H1 (cell line): ENCODE results near the gene UGT2B7. TPM values are rescaled to one million over a fixed set of nuclear protein-coding genes. Genes with fewer than 3 reads are reported as not detected.

Source experiments
- CTCF ChIA-PET: fragments of 300-600 bp; sonication (Branson Sonifier 250); formaldehyde crosslinking; loops from one replicate; lab custom pipeline; 2021; ENCODE audit not compliant: partially characterized antibody; lab: Charles Lee
- POLR2A ChIA-PET: fragments of 300-600 bp; sonication (Branson Sonifier 250); formaldehyde crosslinking; loops from one replicate; lab custom pipeline; 2021; ENCODE audit warnings: inconsistent platforms; ENCODE audit not compliant: partially characterized antibody; lab: Charles Lee
- DNase-seq, 2 experiments: peaks; one replicate each; pipeline versions ENCODE4 v3.0.0 to v3.0.0-alpha.2; 2010 to 2022; ENCODE audit warnings: low spot score in 2 of 2, low read depth in 1 of 2, mixed read lengths in 1 of 2
- FAIRE-seq: peaks from 2 replicates; lab custom pipeline; 2011; peaks lifted over from hg19 to GRCh38; lab: Jason Lieb, UNC
- H2AFZ ChIP-seq: 2 replicates; pipeline ENCODE4 v1.8.1; 2012; ENCODE audit warnings: low read length, inconsistent platforms
- H2AK5ac ChIP-seq: 2 replicates; pipeline ENCODE4 v1.6.1; 2013; ENCODE audit warnings: low read depth, low read length
- H2BK120ac ChIP-seq: replicated peaks from 2 replicates; pipeline ENCODE3; 2013; ENCODE audit warnings: low read depth, low read length, inconsistent platforms
- H2BK12ac ChIP-seq: 2 replicates; pipeline ENCODE4 v1.6.1; 2013; ENCODE audit warnings: low read depth, low read length
- H2BK15ac ChIP-seq: 2 replicates; pipeline ENCODE4 v1.6.1; 2013; ENCODE audit warnings: low read length
- H2BK20ac ChIP-seq: 2 replicates; pipeline ENCODE4 v1.6.1; 2013; ENCODE audit warnings: low read length
- H2BK5ac ChIP-seq: 2 replicates; pipeline ENCODE4 v1.6.1; 2013; ENCODE audit warnings: low read depth, low read length
- H3K14ac ChIP-seq: 2 replicates; pipeline ENCODE4 v1.6.1; 2013; ENCODE audit warnings: inconsistent platforms; ENCODE audit not compliant: insufficient read length
- H3K18ac ChIP-seq: 2 replicates; pipeline ENCODE4 v1.6.1; 2013; ENCODE audit warnings: low read length; ENCODE audit errors: extremely low read depth
- H3K23ac ChIP-seq: 2 replicates; pipeline ENCODE4 v1.6.1; 2013; ENCODE audit warnings: inconsistent platforms; ENCODE audit not compliant: insufficient read length
- H3K23me2 ChIP-seq: 2 replicates; pipeline ENCODE4 v1.6.1; 2013; ENCODE audit warnings: low read depth, low read length
- H3K27ac ChIP-seq: 2 replicates; pipeline ENCODE4 v1.6.1; 2011; ENCODE audit warnings: low read depth, low read length, inconsistent platforms
- H3K27me3 ChIP-seq, 4 experiments: replicated peaks in 1 of 4; 1 replicate in 1 of 4; 2 replicates in 3 of 4; pipeline versions ENCODE4 v1.6.1 to v1.8.1; 2011 to 2013; ENCODE audit warnings: low read length in 3 of 4, mild to moderate bottlenecking in 3 of 4, inconsistent platforms in 2 of 4, mixed read lengths in 2 of 4, moderate library complexity in 1 of 4; ENCODE audit not compliant: control insufficient read depth in 3 of 4, insufficient read depth in 3 of 4; ENCODE audit errors: extremely low read depth in 1 of 4
- H3K36me3 ChIP-seq, 4 experiments: 2 replicates each; pipeline versions ENCODE4 v1.6.1 to v1.8.1; 2011 to 2013; ENCODE audit warnings: mild to moderate bottlenecking in 4 of 4, low read length in 3 of 4, moderate library complexity in 2 of 4, control low read depth in 1 of 4, inconsistent platforms in 1 of 4; ENCODE audit not compliant: insufficient read depth in 4 of 4, control insufficient read depth in 2 of 4
- H3K4ac ChIP-seq: replicated peaks from 2 replicates; pipeline ENCODE3; 2013; ENCODE audit warnings: low read length, low read depth, mixed read lengths, inconsistent platforms; ENCODE audit not compliant: insufficient read length
- H3K4me1 ChIP-seq, 4 experiments: replicated peaks in 1 of 4; 1 replicate in 1 of 4; 2 replicates in 3 of 4; pipeline versions ENCODE4 v1.6.1 to v1.8.1; 2011 to 2013; ENCODE audit warnings: low read length in 3 of 4, inconsistent platforms in 2 of 4, mixed read lengths in 1 of 4; ENCODE audit not compliant: insufficient read depth in 4 of 4, control insufficient read depth in 3 of 4
- H3K4me2 ChIP-seq, 2 experiments: 2 replicates each; pipeline versions ENCODE4 v1.6.1 to v1.8.1; 2011 to 2013; ENCODE audit warnings: low read depth in 2 of 2, low read length in 2 of 2, control low read depth in 1 of 2, inconsistent platforms in 1 of 2, mild to moderate bottlenecking in 1 of 2; ENCODE audit not compliant: insufficient read depth in 1 of 2
- H3K4me3 ChIP-seq, 4 experiments: fragments of 200-600, 300-600 bp in 1 of 4; sonication (generic), shearing (Covaris generic), sonication (Bioruptor Twin) in 1 of 4; 2 replicates each; pipeline versions ENCODE4 v1.5.1 to v1.8.1; 2011 to 2016; ENCODE audit warnings: low read length in 4 of 4, low read depth in 3 of 4, control low read depth in 2 of 4, inconsistent platforms in 2 of 4, mild to moderate bottlenecking in 2 of 4, mixed read lengths in 1 of 4, moderate library complexity in 1 of 4; ENCODE audit not compliant: insufficient read depth in 2 of 4; ENCODE audit errors: extremely low read depth in 1 of 4
- H3K56ac ChIP-seq: replicated peaks from 2 replicates; pipeline ENCODE3; 2013; ENCODE audit warnings: low read depth, mild to moderate bottlenecking, mixed read lengths, low read length, inconsistent platforms; ENCODE audit not compliant: insufficient read length
- H3K79me1 ChIP-seq: 2 replicates; pipeline ENCODE4 v1.6.1; 2013; ENCODE audit warnings: low read depth, low read length, control low read depth
- H3K79me2 ChIP-seq, 2 experiments: 2 replicates each; pipeline versions ENCODE4 v1.6.1 to v1.8.1; 2012 to 2013; ENCODE audit warnings: low read length in 2 of 2, mild to moderate bottlenecking in 2 of 2, inconsistent platforms in 1 of 2; ENCODE audit not compliant: insufficient read depth in 2 of 2, control insufficient read depth in 1 of 2
- H3K9ac ChIP-seq, 4 experiments: replicated peaks in 1 of 4; 1 replicate in 1 of 4; 2 replicates in 3 of 4; pipeline versions ENCODE4 v1.6.1 to v1.8.1; 2011 to 2013; ENCODE audit warnings: low read depth in 3 of 4, low read length in 3 of 4, control low read depth in 2 of 4, mild to moderate bottlenecking in 2 of 4, moderate library complexity in 2 of 4, inconsistent platforms in 1 of 4; ENCODE audit errors: extremely low read depth in 1 of 4
- H3K9me3 ChIP-seq, 2 experiments: 2 replicates each; pipeline versions ENCODE4 v1.6.1 to v1.8.1; 2012 to 2013; ENCODE audit warnings: mild to moderate bottlenecking in 2 of 2, moderate library complexity in 2 of 2, control low read depth in 1 of 2, inconsistent platforms in 1 of 2, low read depth in 1 of 2, low read length in 1 of 2, mixed read lengths in 1 of 2; ENCODE audit not compliant: insufficient read depth in 2 of 2
- H4K20me1 ChIP-seq, 2 experiments: replicated peaks in 1 of 2; 2 replicates each; pipeline versions ENCODE3 to v1.8.1; 2011 to 2013; ENCODE audit warnings: inconsistent platforms in 2 of 2, low read length in 2 of 2, mild to moderate bottlenecking in 1 of 2; ENCODE audit not compliant: insufficient read depth in 2 of 2, control insufficient read depth in 1 of 2
- H4K5ac ChIP-seq: 2 replicates; pipeline ENCODE4 v1.6.1; 2013; ENCODE audit warnings: low read length, low read depth, mixed read lengths, inconsistent platforms; ENCODE audit not compliant: insufficient read length
- H4K8ac ChIP-seq: 2 replicates; pipeline ENCODE4 v1.8.0; 2013; ENCODE audit warnings: mild to moderate bottlenecking, moderate library complexity, low read length, inconsistent platforms; ENCODE audit not compliant: insufficient read depth; ENCODE audit errors: extremely low read depth
- H4K91ac ChIP-seq: replicated peaks from 2 replicates; pipeline ENCODE3; 2013; ENCODE audit warnings: low read length, mixed read lengths, inconsistent platforms; ENCODE audit not compliant: insufficient read length
- CHD1 ChIP-seq: IDR thresholded peaks from 2 replicates; pipeline ENCODE4 v1.6.1; 2012; ENCODE audit warnings: low read depth, low read length, improper control_type of control experiment
- CREB1 ChIP-seq: IDR thresholded peaks from 2 replicates; pipeline ENCODE4 v1.6.1; 2012; ENCODE audit warnings: inconsistent platforms
- E2F6 ChIP-seq: IDR thresholded peaks from 2 replicates; pipeline ENCODE4 v1.6.1; 2012; ENCODE audit warnings: inconsistent platforms
- HDAC6 ChIP-seq: IDR thresholded peaks from one replicate; pipeline ENCODE4 v1.7.1; 2012; ENCODE audit warnings: low read depth, mild to moderate bottlenecking, inconsistent platforms, low read length, moderate library complexity
- POLR2AphosphoS5 ChIP-seq: IDR thresholded peaks from 2 replicates; pipeline ENCODE4 v1.6.1; 2011; ENCODE audit warnings: low read depth, low read length
- RNF2 ChIP-seq: fragments of 200-900, 300-1000 bp; sonication (generic); IDR thresholded peaks from 2 replicates; pipeline ENCODE4 v1.7.1; 2016; ENCODE audit warnings: borderline replicate concordance, low read depth, mild to moderate bottlenecking, antibody characterized with exemption, low read length; ENCODE audit not compliant: poor library complexity, severe bottlenecking; ENCODE audit errors: missing control alignments
- RXRA ChIP-seq: IDR thresholded peaks from 2 replicates; pipeline ENCODE4 v1.6.1; 2011; ENCODE audit warnings: low read depth, mild to moderate bottlenecking, low read length, moderate library complexity; ENCODE audit not compliant: insufficient read depth
- SAP30 ChIP-seq: fragments of 300-600 bp; sonication (generic); IDR thresholded peaks from 2 replicates; pipeline ENCODE4 v1.7.1; 2012; ENCODE audit warnings: low read length, moderate library complexity, mild to moderate bottlenecking, inconsistent platforms; ENCODE audit not compliant: insufficient read depth, insufficient replicate concordance
- SRF ChIP-seq: IDR thresholded peaks from 2 replicates; pipeline ENCODE4 v1.6.1; 2011; ENCODE audit warnings: mild to moderate bottlenecking, low read depth, low read length, moderate library complexity
- TCF12 ChIP-seq: IDR thresholded peaks from 2 replicates; pipeline ENCODE4 v1.6.1; 2011; ENCODE audit warnings: low read depth, mild to moderate bottlenecking, low read length
- TEAD4 ChIP-seq: IDR thresholded peaks from 2 replicates; pipeline ENCODE4 v1.6.1; 2012; ENCODE audit warnings: low read depth, low read length, inconsistent platforms, mixed read lengths
- ZNF274 ChIP-seq: IDR thresholded peaks from 2 replicates; pipeline ENCODE4 v1.7.0; 2012; ENCODE audit warnings: low read length, borderline replicate concordance; ENCODE audit errors: extremely low read depth
- WGBS, 2 experiments: shearing (Covaris generic) in 1 of 2; methylation state at CpG; one replicate each; pipeline versions ENCODE4 v1.1.6 to v1.1.7; 2013 to 2015; ENCODE audit warnings: low lambda C conversion rate in 2 of 2, mixed read lengths in 2 of 2, inconsistent platforms in 1 of 2, low coverage in 1 of 2, missing lambda C conversion rate in 1 of 2; ENCODE audit not compliant: insufficient replicate concordance in 2 of 2, insufficient coverage in 1 of 2, insufficient read length in 1 of 2; ENCODE audit errors: extremely low coverage in 1 of 2, missing lambda C conversion rate in 1 of 2; 5-methylcytosine and 5-hydroxymethylcytosine counted together
- polyA plus RNA-seq, 7 experiments: library from polyadenylated mRNA; depleted of rRNA in 3 of 7; stranded (reverse) in 5 of 7; unstranded in 2 of 7; fragments of >200 nt in 5 of 7; fragments of 200-250 nt in 2 of 7; gene quantifications; 1 replicate in 5 of 7; 2 replicates in 1 of 7; 4 replicates in 1 of 7; pipeline versions ENCODE4 v1.2.1 to v1.2.3, GENCODE V29; 2011 to 2013; ENCODE audit warnings: missing spikeins in 2 of 7, mixed read lengths in 2 of 7
- total RNA-seq: library from RNA; stranded (reverse); fragmentation: NEBNext Ultra II Directional; extraction: Animal tissue kit (Norgen Biotek cat#: 25700); gene quantifications from 2 replicates; pipeline ENCODE4 v1.2.1, GENCODE V29; 2021

The UGT2B7 gene
- total and polyA plus RNA-seq, 2 of the 8 experiments (the other 6 are each of a cell fraction or from before 2014, with no cell fraction given) = not detected

- FAIRE-seq = no peak
- POLR2A ChIA-PET = no interaction called here
- no peak overlapping the region for H4K91ac ChIP-seq
- no peak overlapping the region for H2BK20ac ChIP-seq
- H2AK5ac ChIP-seq = no peak overlapping the region
- H2BK120ac ChIP-seq = no peak overlapping the region
- H2AFZ ChIP-seq = no peak overlapping the region
- whole genome bisulfite sequencing, 2 experiments = 89% methylated on average over 2 of the region's 2 CpGs; no CpG with 5 or more reads in 1 of the 2 experiments
- no peak overlapping the region for H3K18ac ChIP-seq
- no peak overlapping the region for H3K9ac ChIP-seq
- no peak overlapping the region for H3K4me2 ChIP-seq
- DNase-seq = no peak
- H3K23ac ChIP-seq = no peak overlapping the region
- H3K23me2 ChIP-seq = no peaks in the 10 kb centered on the region
- TF ChIP-seq TCF12 = no peak
- TF ChIP-seq CHD1 = no peak
- no peak for TF ChIP-seq POLR2AphosphoS5
- no peak for TF ChIP-seq CREB1
- no peak for TF ChIP-seq ZNF274
- no peak for TF ChIP-seq TEAD4
- TF ChIP-seq SAP30 = no peak
- no peak for TF ChIP-seq RXRA
- no peak for TF ChIP-seq RNF2
- TF ChIP-seq HDAC6 = no peak
- TF ChIP-seq E2F6 = no peak
- no peak for TF ChIP-seq SRF
- H3K9me3 ChIP-seq = no peaks in the 10 kb centered on the region
- no peak overlapping the region for H3K56ac ChIP-seq
- no peaks in the 10 kb centered on the region for H3K27me3 ChIP-seq
- H2BK15ac ChIP-seq = no peak overlapping the region
- CTCF ChIA-PET = no interaction called here
- H3K14ac ChIP-seq = no peak overlapping the region
- no peaks in the 10 kb centered on the region for H4K20me1 ChIP-seq
- no peaks in the 10 kb centered on the region for H3K79me1 ChIP-seq
- H4K5ac ChIP-seq = no peak overlapping the region
- H4K8ac ChIP-seq = no peak overlapping the region
- H3K4ac ChIP-seq = no peak overlapping the region
- no peaks in the 10 kb centered on the region for H3K36me3 ChIP-seq
- no peaks in the 10 kb centered on the region for H3K4me1 ChIP-seq
- H3K4me3 ChIP-seq = no peak overlapping the region
- no peaks in the 10 kb centered on the region for H3K79me2 ChIP-seq
- H2BK12ac ChIP-seq = no peak overlapping the region
- H3K27ac ChIP-seq = no peak overlapping the region
- H2BK5ac ChIP-seq = no peak overlapping the region
Observed at GRCh38 chr4:69141320-69141719, 45.0 kb downstream of the UGT2B7 start.
